Measurements from ENCODE around the gene LCP2.

The LCP2 gene

GRCh38 chr5:170294556-170294955 is 3.0 kb downstream of the LCP2 start:
- no peak for DNase-seq

- DNase-seq = no peak
These were observed 3.5 kb downstream of the LCP2 start for GRCh38 chr5:170294057-170294456.

- no peak for DNase-seq
These were observed 4.3 kb downstream of the LCP2 start for GRCh38 chr5:170293273-170293672.

GRCh38 chr5:170292179-170293104 is 5.1 kb downstream of the LCP2 start:
- DNase-seq = no peak

GRCh38 chr5:170290498-170290897 is 7.1 kb downstream of the LCP2 start:
- no peak for DNase-seq

GRCh38 chr5:170289764-170290163 is 7.8 kb downstream of the LCP2 start:
- DNase-seq = no peak

GRCh38 chr5:170289121-170289520 is 8.5 kb downstream of the LCP2 start:
- DNase-seq = no peak

- DNase-seq = no peak
These were observed 9.0 kb downstream of the LCP2 start for GRCh38 chr5:170288551-170288950.

GRCh38 chr5:170288151-170288550 is 9.4 kb downstream of the LCP2 start:
- no peak for DNase-seq

- no peak for DNase-seq
These were observed 10.0 kb downstream of the LCP2 start for GRCh38 chr5:170287532-170287931.

- DNase-seq = no peak
These were observed 11.1 kb downstream of the LCP2 start for GRCh38 chr5:170286386-170286925.

GRCh38 chr5:170285181-170285580 is 12.4 kb downstream of the LCP2 start:
- DNase-seq = no peak

GRCh38 chr5:170284231-170284630 is 13.3 kb downstream of the LCP2 start:
- no peak for DNase-seq

- no peak for DNase-seq
These were observed 14.3 kb downstream of the LCP2 start for GRCh38 chr5:170283296-170283695.

GRCh38 chr5:170280011-170280493 is 17.5 kb downstream of the LCP2 start:
- no peak for DNase-seq

GRCh38 chr5:170279459-170279817 is 18.1 kb downstream of the LCP2 start:
- DNase-seq = no peak

- DNase-seq = no peak
These were observed 18.7 kb downstream of the LCP2 start for GRCh38 chr5:170278611-170279458.

GRCh38 chr5:170277867-170278281 is 19.7 kb downstream of the LCP2 start:
- DNase-seq = no peak

- DNase-seq = no peak
These were observed 21.4 kb downstream of the LCP2 start for GRCh38 chr5:170276140-170276539.

- DNase-seq = no peak
These were observed 22.1 kb downstream of the LCP2 start for GRCh38 chr5:170275376-170275994.

GRCh38 chr5:170273968-170274710 is 23.4 kb downstream of the LCP2 start:
- DNase-seq = no peak
